Measurements from ENCODE around the gene LRFN4.
A peak's percentile ranks its signal among the peaks of the same experiment; 100 is the strongest.

The LRFN4 gene

DNA sequence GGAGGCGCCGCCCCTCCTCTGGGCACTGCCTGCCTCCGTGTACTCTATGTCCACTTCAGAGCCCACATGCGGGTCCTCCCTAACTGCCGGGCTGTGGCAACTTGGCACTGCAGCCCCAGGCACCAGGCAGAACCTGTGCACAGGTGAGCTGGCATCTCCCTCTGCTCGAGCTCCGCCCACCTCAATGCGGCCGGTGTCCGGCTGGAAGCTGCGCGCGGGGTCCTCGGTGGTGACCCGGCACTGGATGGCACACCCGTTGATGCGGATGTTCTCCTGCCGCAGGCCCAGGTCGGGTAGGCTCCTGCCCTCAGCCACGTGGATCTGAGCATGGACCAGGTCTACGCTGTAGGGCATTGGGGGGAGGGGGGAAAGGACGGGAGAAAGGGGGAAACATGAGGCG is 9.1 kb downstream of the LRFN4 start:
- H3K4me1 ChIP-seq = no peaks in the 10 kb centered on the region; the same call in 1 of the 2 replicates
- H3K9me3 ChIP-seq = no peaks in the 10 kb centered on the region
- no peak for DNase-seq (ENCODE audit: low spot score in 2 of 2)
- no peak overlapping the region for H3K4me3 ChIP-seq
- H3K36me3 ChIP-seq (replicated peaks) = peaks cover under 1% of the 10 kb centered on the region; the same call in 1 of the 2 replicates
- no peaks in the 10 kb centered on the region for H3K27me3 ChIP-seq (ENCODE audit: low read depth)
- in situ Hi-C loops (cut with MboI; ENCODE audit: low sequenced_read_pairs) = no loop called here

DNA sequence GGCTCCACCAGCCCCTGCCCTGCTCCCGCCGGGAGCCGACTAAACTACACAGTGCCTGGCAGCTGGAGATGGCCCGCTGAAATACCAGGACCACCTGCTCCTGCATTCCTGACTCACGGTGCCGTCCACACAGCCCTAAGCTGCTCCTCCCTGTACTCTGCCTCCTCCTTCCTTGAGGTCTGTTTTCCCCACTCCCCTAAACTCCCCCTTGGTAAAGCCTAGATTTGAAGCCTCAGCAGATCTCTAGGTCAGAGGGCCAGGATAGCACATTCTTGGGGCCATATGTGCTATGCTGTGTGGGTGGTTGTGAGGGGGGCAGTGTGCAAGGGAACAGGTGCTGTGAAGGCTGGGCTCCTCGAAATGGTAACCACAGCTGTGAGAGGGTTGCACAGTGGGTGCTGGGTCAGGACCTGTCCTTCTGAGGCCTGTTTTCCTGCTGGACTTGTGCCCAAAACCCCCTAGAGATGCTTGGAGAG is 9.7 kb downstream of the LRFN4 start:
- no peaks in the 10 kb centered on the region for H3K36me3 ChIP-seq (replicated peaks)

DNA sequence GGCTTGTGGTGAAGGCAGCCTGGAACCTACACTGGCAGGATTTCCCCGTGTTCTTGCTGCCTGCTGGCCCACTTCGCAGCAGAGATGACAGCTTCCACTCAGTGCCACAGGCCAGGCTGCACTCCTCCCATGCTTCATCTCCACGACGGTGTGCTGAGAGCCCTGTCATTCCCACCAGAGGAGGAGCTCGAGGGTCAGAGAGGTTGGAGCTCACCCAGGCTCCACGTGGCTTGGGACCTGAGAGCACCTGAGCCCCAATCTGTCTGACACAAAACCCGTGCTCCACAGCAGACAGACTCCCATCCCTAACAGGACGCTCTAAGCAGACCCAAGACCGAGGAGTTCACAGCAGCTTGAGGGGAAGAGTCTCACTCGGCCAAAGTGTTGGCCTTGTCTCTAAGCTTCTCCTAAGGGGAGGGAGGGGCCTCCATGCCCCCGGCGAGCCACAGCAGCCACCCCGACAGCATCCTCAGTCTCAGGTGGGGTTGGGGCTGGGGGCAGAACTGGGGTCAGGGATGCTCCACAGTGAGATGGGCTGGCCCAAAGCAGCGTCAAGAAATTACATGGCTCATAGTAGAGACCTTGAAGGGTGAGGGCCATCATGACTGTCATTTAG is 10.7 kb downstream of the LRFN4 start:
- no peaks in the 10 kb centered on the region for H3K36me3 ChIP-seq (replicated peaks)
- no peaks in the 10 kb centered on the region; the same call in 1 of the 2 replicates for H3K4me1 ChIP-seq
- no peak for DNase-seq (ENCODE audit: low spot score in 2 of 2)
- H3K9me3 ChIP-seq = no peaks in the 10 kb centered on the region
- in situ Hi-C loops (cut with MboI; ENCODE audit: low sequenced_read_pairs) = no loop called here
- no peak overlapping the region for H3K4me3 ChIP-seq
- no peaks in the 10 kb centered on the region for H3K27me3 ChIP-seq (ENCODE audit: low read depth)

More for the DNA sequence above, 9.7 kb downstream of the LRFN4 start:
- Histone ChIP-seq H3K27me3 (ENCODE audit: low read depth) (no peaks in the 10 kb centered on the region), H3K9me3 (no peaks in the 10 kb centered on the region), H3K4me1 (no peaks in the 10 kb centered on the region; the same call in 1 of the 2 replicates), H3K4me3 (no peak overlapping the region)
- in situ Hi-C loops (cut with MboI; ENCODE audit: low sequenced_read_pairs) = no loop called here
- DNase-seq (ENCODE audit: low spot score in 2 of 2) = no peak

DNA sequence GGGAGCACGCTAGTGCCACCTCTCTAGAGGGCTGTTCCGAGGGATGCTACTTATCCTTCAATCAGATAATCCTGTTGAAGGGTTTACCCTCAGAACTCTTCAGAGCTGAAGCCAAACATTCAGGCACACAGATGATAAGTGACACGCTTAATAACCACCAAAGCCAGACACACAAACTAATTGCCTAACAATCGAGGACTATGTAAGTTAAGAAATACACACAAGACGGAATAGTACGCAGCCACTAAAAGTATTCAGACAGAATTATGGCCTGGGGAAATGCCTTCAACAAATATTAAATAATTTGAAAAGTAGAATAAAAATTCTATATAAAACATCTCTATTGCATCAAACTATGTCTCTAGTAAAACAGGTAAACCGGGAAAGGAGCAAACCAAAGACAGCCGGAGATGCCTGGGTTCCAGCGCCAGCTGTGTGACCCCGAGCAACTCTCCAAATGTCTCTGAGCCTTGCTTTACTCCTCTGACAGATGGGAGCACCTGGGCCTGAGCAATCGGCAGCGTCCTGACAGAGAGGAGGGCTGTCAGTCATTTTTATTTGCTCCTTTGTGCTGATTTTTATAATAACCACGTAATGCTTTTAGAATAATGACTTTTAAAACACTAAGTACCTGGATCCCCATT is 11.3 kb downstream of the LRFN4 start:
- no peak overlapping the region for H3K4me3 ChIP-seq
- H3K4me1 ChIP-seq = no peaks in the 10 kb centered on the region; the same call in 1 of the 2 replicates
- H3K9me3 ChIP-seq = no peaks in the 10 kb centered on the region
- H3K27me3 ChIP-seq (ENCODE audit: low read depth) = no peaks in the 10 kb centered on the region
- in situ Hi-C loops (cut with MboI; ENCODE audit: low sequenced_read_pairs) = no loop called here
- no peaks in the 10 kb centered on the region for H3K36me3 ChIP-seq (replicated peaks)
- DNase-seq (ENCODE audit: low spot score in 2 of 2) = no peak

DNA sequence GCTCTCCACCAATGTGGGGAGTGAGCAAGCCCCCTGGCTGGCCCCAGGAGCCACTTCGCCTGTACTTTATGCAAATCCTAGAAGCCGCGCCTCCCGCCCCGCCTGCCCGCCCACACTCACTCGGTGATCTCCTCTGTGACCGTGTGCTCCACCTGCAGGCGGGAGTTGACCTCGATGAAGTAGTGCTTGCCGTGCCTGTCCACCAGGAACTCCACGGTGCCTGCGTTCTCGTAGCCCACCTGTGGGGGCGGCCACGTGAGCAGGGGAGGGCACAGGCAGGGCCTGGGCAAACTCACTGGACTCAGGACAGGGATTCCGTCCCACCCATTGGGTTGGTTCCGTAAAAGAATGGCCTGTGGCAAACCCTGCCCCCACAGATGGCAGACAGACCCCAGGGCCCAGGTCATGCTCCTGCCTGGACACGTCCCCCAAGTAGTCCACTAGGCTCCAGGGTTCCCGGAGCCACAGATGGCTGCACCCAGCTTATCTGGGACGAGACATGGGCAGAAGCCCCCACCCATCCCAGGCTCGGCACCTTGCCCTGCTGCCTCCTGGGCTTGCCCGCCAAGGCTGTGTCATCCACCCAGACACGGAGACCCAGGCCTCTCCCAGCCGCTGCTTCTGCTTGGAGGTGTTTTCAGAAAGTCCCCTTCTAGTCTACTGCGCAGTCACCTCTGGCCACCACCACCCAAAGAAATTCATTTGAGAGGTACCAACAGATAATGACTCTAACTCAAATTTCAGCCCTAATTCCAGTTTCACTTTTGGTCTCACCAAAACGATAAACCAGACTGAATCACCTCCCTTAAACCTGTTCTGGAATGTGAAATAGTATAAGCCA is 12.1 kb downstream of the LRFN4 start:
- no peaks in the 10 kb centered on the region for H3K36me3 ChIP-seq (replicated peaks)
- H3K9me3 ChIP-seq = no peaks in the 10 kb centered on the region
- no peaks in the 10 kb centered on the region; the same call in 1 of the 2 replicates for H3K4me1 ChIP-seq
- in situ Hi-C loops (cut with MboI; ENCODE audit: low sequenced_read_pairs) = no loop called here
- no peak overlapping the region for H3K4me3 ChIP-seq
- H3K27me3 ChIP-seq (ENCODE audit: low read depth) = no peaks in the 10 kb centered on the region
- peak; percentile 74 to 92 for DNase-seq (ENCODE audit: low spot score in 2 of 2)

DNA sequence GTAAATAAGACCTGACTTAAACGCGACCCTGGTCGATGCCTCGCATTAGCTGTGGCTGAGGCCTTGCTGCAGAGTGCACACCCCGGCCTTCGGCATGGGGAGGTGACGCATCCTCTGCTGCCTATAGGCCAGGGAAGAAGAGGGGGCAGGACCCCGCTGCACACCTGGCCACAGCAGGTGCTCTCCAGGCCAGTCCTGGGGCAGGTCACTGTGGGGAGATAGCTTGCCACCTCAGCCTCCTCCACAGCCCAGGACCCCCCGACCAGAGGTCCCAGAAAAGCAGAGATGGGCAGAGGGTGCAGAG is 12.7 kb downstream of the LRFN4 start:
- DNase-seq (ENCODE audit: low spot score in 2 of 2) = no peak
- H3K36me3 ChIP-seq (replicated peaks) = no peaks in the 10 kb centered on the region
- no peak overlapping the region for H3K4me3 ChIP-seq
- H3K4me1 ChIP-seq = no peaks in the 10 kb centered on the region; the same call in 1 of the 2 replicates
- no peaks in the 10 kb centered on the region for H3K27me3 ChIP-seq (ENCODE audit: low read depth)
- no peaks in the 10 kb centered on the region for H3K9me3 ChIP-seq
- in situ Hi-C loops (cut with MboI; ENCODE audit: low sequenced_read_pairs) = no loop called here

DNA sequence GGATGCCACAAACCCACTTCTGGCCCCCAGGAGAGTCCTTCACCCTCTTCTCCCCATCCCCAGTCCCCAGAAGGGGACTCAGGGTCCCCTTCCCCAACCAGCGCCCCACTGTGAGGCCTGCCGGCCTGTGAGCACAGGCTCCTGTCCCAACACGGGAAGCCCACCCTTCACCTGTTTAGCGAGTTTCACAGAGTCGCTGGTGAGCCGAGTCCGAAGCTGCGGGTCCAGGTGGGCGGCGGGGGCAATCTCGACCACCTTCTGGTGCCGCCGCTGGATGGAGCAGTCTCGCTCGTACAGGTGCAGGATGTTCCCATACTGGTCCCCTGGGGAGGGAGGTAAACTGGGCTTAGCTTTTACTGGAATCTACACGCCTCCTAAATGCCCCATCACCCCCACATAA is 13.3 kb downstream of the LRFN4 start:
- no peak for DNase-seq (ENCODE audit: low spot score in 2 of 2)
- in situ Hi-C loops (cut with MboI; ENCODE audit: low sequenced_read_pairs) = no loop called here

DNA sequence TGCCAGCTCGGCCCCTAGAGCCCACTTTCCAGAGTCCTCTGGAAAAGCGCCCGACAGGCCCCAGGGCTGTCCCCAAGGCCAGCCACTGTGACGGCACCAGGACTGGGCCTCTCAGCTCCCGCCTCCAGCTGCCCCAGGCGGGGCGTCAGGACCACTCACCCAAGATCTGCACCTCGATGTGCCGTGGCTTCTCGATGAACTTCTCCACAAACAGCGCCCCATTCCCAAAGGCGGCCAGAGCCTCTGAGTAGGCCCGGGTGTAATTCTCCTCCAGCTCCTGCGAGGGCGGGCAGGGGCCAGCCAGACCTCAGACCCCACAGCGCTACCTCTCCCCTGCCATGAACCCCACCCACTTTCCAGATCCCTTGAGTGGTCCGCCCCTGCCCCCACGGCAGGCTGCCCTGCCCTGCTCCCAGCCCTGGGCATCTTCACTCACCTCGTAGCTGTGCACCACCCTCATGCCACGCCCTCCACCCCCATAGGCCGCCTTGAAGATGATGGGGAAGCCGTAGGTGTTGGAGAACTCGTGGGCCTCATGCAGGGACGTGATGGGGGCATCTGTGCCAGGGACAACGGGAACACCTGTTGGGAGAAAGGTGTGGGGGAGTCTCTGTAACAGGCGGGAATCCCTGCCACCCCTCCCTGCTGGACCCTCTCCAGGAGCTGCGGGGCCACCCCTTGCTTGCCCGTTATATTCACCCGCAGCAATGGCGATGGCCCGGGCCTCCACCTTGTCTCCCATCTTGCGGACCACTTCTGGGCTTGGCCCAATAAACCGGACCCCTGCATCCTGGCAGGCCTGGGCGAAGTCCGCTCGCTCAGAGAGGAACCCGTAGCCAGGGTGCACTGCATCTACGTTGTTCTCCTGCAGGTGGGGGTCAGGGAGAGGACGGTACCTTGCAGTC is 14.0 kb downstream of the LRFN4 start:
- Histone ChIP-seq H3K9me3 (no peaks in the 10 kb centered on the region), H3K4me1 (no peaks in the 10 kb centered on the region; the same call in 1 of the 2 replicates), H3K27me3 (ENCODE audit: low read depth) (no peaks in the 10 kb centered on the region), H3K4me3 (no peak overlapping the region), H3K36me3 (replicated peaks) (no peaks in the 10 kb centered on the region)
- in situ Hi-C loops (cut with MboI; ENCODE audit: low sequenced_read_pairs) = no loop called here
- no peak for DNase-seq (ENCODE audit: low spot score in 2 of 2)

More for the DNA sequence above, 13.3 kb downstream of the LRFN4 start:
- H3K27me3 ChIP-seq (ENCODE audit: low read depth) = no peaks in the 10 kb centered on the region
- no peaks in the 10 kb centered on the region; the same call in 1 of the 2 replicates for H3K4me1 ChIP-seq
- H3K4me3 ChIP-seq = no peak overlapping the region
- no peaks in the 10 kb centered on the region for H3K9me3 ChIP-seq
- H3K36me3 ChIP-seq (replicated peaks) = no peaks in the 10 kb centered on the region

DNA sequence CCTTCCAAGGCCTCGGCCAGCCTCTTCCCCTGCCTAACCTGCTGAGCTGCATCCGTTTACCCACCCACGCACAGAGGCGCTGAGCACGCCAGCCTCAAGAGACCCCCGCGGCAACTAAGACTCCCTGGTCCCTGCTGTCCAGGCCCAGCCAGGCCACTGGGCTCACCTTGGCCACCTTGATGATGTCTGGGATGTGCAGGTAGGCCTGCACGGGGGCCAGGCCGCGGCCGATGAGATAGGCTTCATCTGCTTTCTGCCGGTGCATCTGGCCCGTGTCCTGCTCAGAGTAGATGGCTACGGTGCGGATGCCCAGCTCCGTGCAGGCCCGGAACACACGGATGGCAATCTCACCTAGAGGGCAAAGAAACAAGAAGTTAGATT is 14.6 kb downstream of the LRFN4 start:
- Histone ChIP-seq H3K9me3 (no peaks in the 10 kb centered on the region), H3K36me3 (replicated peaks) (no peaks in the 10 kb centered on the region), H3K27me3 (ENCODE audit: low read depth) (no peaks in the 10 kb centered on the region), H3K4me1 (no peaks in the 10 kb centered on the region; the same call in 1 of the 2 replicates), H3K4me3 (no peak overlapping the region)
- DNase-seq (ENCODE audit: low spot score in 2 of 2) = no peak
- in situ Hi-C loops (cut with MboI; ENCODE audit: low sequenced_read_pairs) = no loop called here

DNA sequence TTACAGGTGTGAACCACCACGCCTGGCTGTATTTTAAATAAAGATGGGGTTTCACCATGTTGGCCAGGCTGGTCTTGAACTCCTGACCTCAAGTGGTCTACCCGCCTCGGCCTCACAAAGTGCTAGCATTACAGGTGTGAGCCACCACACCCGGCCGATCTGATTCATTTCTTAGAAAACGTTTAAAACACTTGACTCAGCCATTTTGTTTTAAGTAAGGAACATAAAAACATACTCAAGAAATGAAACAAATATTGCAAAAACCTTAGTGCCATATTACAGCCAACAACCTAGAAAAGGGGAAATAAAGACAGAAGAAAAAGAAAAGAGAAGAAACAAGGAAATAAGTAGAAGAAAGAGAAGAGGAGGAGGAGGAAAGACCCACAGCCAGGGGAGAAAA is 17.4 kb downstream of the LRFN4 start:
- no peak overlapping the region for H3K4me3 ChIP-seq
- in situ Hi-C loops (cut with MboI; ENCODE audit: low sequenced_read_pairs) = no loop called here
- no peaks in the 10 kb centered on the region for H3K27me3 ChIP-seq (ENCODE audit: low read depth)
- H3K36me3 ChIP-seq (replicated peaks) = no peaks in the 10 kb centered on the region
- H3K9me3 ChIP-seq = no peaks in the 10 kb centered on the region
- no peak for DNase-seq (ENCODE audit: low spot score in 2 of 2)
- no peaks in the 10 kb centered on the region for H3K4me1 ChIP-seq

DNA sequence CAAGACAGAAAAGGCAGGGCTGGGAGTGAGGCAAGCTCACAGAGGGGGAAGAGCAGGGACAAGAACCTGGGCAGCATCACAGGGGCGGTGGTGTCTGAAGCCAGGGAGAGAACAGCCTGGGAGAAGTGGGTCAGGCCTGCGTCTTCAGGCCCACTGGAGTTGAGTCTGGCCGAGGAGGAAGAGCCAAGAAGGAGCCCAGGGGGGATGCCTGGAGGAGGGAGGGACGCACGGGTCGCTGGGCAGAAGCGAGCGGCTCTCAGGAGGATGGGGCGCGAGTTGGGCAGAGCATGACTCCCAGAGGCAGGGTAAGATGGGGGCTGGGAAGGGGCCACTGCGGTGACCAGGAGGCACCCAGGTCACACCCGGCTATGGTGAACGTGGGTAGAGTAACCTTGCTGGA is 18.5 kb downstream of the LRFN4 start:
- Histone ChIP-seq H3K4me1 (no peaks in the 10 kb centered on the region), H3K4me3 (no peak overlapping the region), H3K36me3 (replicated peaks) (no peaks in the 10 kb centered on the region), H3K9me3 (no peaks in the 10 kb centered on the region), H3K27me3 (ENCODE audit: low read depth) (no peaks in the 10 kb centered on the region)
- in situ Hi-C loops (cut with MboI; ENCODE audit: low sequenced_read_pairs) = no loop called here
- no peak for DNase-seq (ENCODE audit: low spot score in 2 of 2)

DNA sequence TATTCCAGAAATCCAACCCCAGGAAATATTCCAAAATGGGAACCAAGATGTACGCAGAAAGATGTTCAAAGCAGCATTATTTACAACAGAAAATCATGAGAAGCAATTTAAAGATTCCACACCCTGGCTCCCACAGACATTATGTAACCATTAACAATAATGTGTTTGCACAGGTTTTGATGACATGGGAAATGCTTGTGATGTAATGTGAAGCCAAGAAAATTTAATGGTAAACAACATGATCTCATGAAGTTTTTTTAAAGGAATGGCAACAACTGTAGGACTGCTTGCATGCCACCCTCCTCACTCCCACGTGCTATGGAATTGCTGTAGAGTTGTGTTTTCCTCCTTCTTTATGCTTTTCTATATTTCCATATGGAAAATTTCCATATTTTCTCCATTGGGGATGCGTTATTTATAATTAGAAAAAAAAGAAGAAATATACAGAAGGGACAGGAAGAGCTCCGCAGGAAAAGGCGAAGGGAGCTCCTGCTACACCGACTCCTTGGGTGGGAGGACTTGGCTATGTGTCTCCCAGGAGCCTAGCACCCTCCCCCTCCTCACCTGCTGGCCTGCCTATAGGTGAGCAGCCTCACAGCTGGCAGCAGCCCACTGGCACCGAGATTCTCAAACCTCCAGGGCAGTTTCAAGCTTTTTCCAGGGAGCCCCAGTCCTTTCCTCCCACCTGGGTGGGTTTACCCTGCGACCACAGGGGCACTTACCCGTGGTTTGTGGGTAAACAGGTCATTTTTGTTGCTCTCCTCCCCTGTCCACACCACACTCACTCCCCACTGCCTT is 20.9 kb downstream of the LRFN4 start:
- no peaks in the 10 kb centered on the region for H3K36me3 ChIP-seq (replicated peaks)
- H3K27me3 ChIP-seq (ENCODE audit: low read depth) = no peaks in the 10 kb centered on the region
- in situ Hi-C loops (cut with MboI; ENCODE audit: low sequenced_read_pairs) = no loop called here
- DNase-seq (ENCODE audit: low spot score in 2 of 2) = no peak
- H3K4me1 ChIP-seq = no peaks in the 10 kb centered on the region
- H3K4me3 ChIP-seq = no peak overlapping the region
- H3K9me3 ChIP-seq = no peaks in the 10 kb centered on the region

DNA sequence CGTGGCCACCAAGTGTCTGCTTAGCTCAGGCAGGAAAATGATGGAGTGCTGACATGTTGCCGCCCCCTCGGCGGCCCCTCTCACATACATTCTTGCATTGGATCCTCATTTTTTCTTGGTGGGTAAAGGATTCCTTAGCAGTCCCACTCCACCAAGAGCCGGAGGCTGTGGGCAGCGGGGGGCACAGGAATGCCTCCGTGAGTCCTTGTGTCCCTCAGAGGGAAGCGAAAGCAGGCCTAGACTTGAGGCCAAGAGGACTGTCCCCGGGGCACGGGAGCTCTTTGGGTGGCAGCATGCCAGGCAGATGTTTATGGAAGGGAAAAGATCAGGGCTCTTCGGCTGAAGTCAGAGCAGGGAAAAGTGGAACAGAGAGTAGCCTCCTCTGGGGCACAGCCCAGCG is 21.6 kb downstream of the LRFN4 start:
- no peak for DNase-seq (ENCODE audit: low spot score in 2 of 2)

More for the DNA sequence above, 21.6 kb downstream of the LRFN4 start:
- H3K9me3 ChIP-seq = no peaks in the 10 kb centered on the region
- no peaks in the 10 kb centered on the region for H3K27me3 ChIP-seq (ENCODE audit: low read depth)
- H3K4me1 ChIP-seq = no peaks in the 10 kb centered on the region
- in situ Hi-C loops (cut with MboI; ENCODE audit: low sequenced_read_pairs) = no loop called here
- no peak overlapping the region for H3K4me3 ChIP-seq
- H3K36me3 ChIP-seq (replicated peaks) = no peaks in the 10 kb centered on the region
